ENCODE results near the gene ZNF385B.

- TF ChIP-seq CTCF (IDR thresholded peaks at IDR 0.05; ENCODE audit: insufficient read depth, low read length) (no peak), POLR2AphosphoS5 (IDR thresholded peaks at IDR 0.05; ENCODE audit: low read depth) (no peak)
These were observed 115.7 kb downstream of the ZNF385B start for GRCh38 chr2:179745635-179746256.
